Panc1 (cell line): ENCODE data around the gene BEX5.
"Not testable (repeated sequence)": the region's sequence is repeated elsewhere in the genome, so short reads cannot be mapped to it uniquely, and the experiment has no call there.

ENCODE experiments used
- CTCF ChIP-seq: fragments of 450-650 bp; IDR thresholded peaks from 2 replicates; pipeline ENCODE4 v1.5.1; 2017; ENCODE audit warnings: mild to moderate bottlenecking
- POLR2AphosphoS5 ChIP-seq: IDR thresholded peaks from 2 replicates; pipeline ENCODE4 v1.6.1; 2012; ENCODE audit warnings: mild to moderate bottlenecking, low read depth, low read length, moderate library complexity
- REST ChIP-seq, 2 experiments: IDR thresholded peaks; 2 replicates each; pipeline ENCODE4 v1.6.1; 2011 to 2012; ENCODE audit warnings: low read depth in 2 of 2, control low read depth in 1 of 2, low read length in 1 of 2, mild to moderate bottlenecking in 1 of 2, moderate library complexity in 1 of 2; ENCODE audit not compliant: insufficient read depth in 1 of 2
- SIN3A ChIP-seq: IDR thresholded peaks from 2 replicates; pipeline ENCODE4 v1.6.1; 2012; ENCODE audit warnings: low read depth, mild to moderate bottlenecking, low read length, moderate library complexity, borderline replicate concordance; ENCODE audit not compliant: insufficient read depth

- not testable (repeated sequence) for TF ChIP-seq REST (IDR thresholded peaks at IDR 0.05; ENCODE audit: insufficient read depth in 1 of 2, low read depth in 2 of 2, low read length in 1 of 2); CTCF; POLR2AphosphoS5; SIN3A
Observed at GRCh38 chrX:102141631-102142030, 14.1 kb downstream of the BEX5 start.
